H1 (cell line): ENCODE results near the gene HACD1. TPM values are rescaled to one million over a fixed set of nuclear protein-coding genes. Genes with fewer than 3 reads are reported as not detected.

Source experiments
- EP300 ChIP-seq, 2 experiments: IDR thresholded peaks; 1 replicate in 1 of 2; 2 replicates in 1 of 2; pipeline ENCODE4 v1.6.1; 2011 to 2012; ENCODE audit warnings: low read depth in 2 of 2, low read length in 2 of 2, mild to moderate bottlenecking in 2 of 2, borderline replicate concordance in 1 of 2, inconsistent platforms in 1 of 2, moderate library complexity in 1 of 2
- KDM5A ChIP-seq: fragments of 200-600 bp; IDR thresholded peaks from 2 replicates; pipeline ENCODE4 v1.7.1; 2012; ENCODE audit warnings: mild to moderate bottlenecking, low read length, inconsistent platforms, mixed read lengths
- MAX ChIP-seq: IDR thresholded peaks from 2 replicates; pipeline ENCODE4 v1.6.1; 2012; ENCODE audit warnings: inconsistent platforms
- SAP30 ChIP-seq: fragments of 300-600 bp; sonication (generic); IDR thresholded peaks from 2 replicates; pipeline ENCODE4 v1.7.1; 2012; ENCODE audit warnings: low read length, moderate library complexity, mild to moderate bottlenecking, inconsistent platforms; ENCODE audit not compliant: insufficient read depth, insufficient replicate concordance
- ZNF274 ChIP-seq: IDR thresholded peaks from 2 replicates; pipeline ENCODE4 v1.7.0; 2012; ENCODE audit warnings: low read length, borderline replicate concordance; ENCODE audit errors: extremely low read depth
- polyA plus RNA-seq, 7 experiments: library from polyadenylated mRNA; depleted of rRNA in 3 of 7; stranded (reverse) in 5 of 7; unstranded in 2 of 7; fragments of >200 nt in 5 of 7; fragments of 200-250 nt in 2 of 7; gene quantifications; 1 replicate in 5 of 7; 2 replicates in 1 of 7; 4 replicates in 1 of 7; pipeline versions ENCODE4 v1.2.1 to v1.2.3, GENCODE V29; 2011 to 2013; ENCODE audit warnings: missing spikeins in 2 of 7, mixed read lengths in 2 of 7
- total RNA-seq: library from RNA; stranded (reverse); fragmentation: NEBNext Ultra II Directional; extraction: Animal tissue kit (Norgen Biotek cat#: 25700); gene quantifications from 2 replicates; pipeline ENCODE4 v1.2.1, GENCODE V29; 2021

The HACD1 gene
- total and polyA plus RNA-seq, 2 of the 8 experiments (the other 6 are each of a cell fraction or from before 2014, with no cell fraction given) = 18.7 to 30.8 TPM

GRCh38 chr10:17643339-17643754, 26.2 kb upstream of the HACD1 start (continued):
- TF ChIP-seq SAP30 (peak; percentile 66), ZNF274 (no peak), KDM5A (no peak), MAX (peak; percentile 29; the same call in 1 of the 2 replicates), EP300 (IDR thresholded peaks at IDR 0.05; ENCODE audit: borderline replicate concordance in 1 of 2, low read depth in 2 of 2, low read length in 2 of 2) (no peak)
- TF ChIP-seq, all 59 proteins: peak for 3
